Right kidney (tissue), 1 donor: ENCODE data around the gene CEP85L.

ENCODE experiments used
- DNase-seq: peaks from one replicate; pipeline ENCODE4 v3.0.0-alpha.2; 2016

Gene CEP85L

GRCh38 chr6:118542184-118542952 lies 109.0 kb downstream of the CEP85L start:
- DNase-seq, result no peak

GRCh38 chr6:118537574-118537973 lies 113.8 kb downstream of the CEP85L start:
- DNase-seq, result no peak

- no peak for DNase-seq
These were observed 114.9 kb downstream of the CEP85L start for GRCh38 chr6:118536478-118536877.

- no peak for DNase-seq
These were observed 116.1 kb downstream of the CEP85L start for GRCh38 chr6:118535176-118535844.

- no peak for DNase-seq
These were observed 120.4 kb downstream of the CEP85L start for GRCh38 chr6:118530942-118531341.

GRCh38 chr6:118529756-118530155 lies 121.6 kb downstream of the CEP85L start:
- DNase-seq, result no peak

- DNase-seq, result no peak
These were observed 123.3 kb downstream of the CEP85L start for GRCh38 chr6:118528129-118528528.

GRCh38 chr6:118525913-118526780 lies 125.2 kb downstream of the CEP85L start:
- DNase-seq, result no peak

GRCh38 chr6:118524686-118525085 lies 126.7 kb downstream of the CEP85L start:
- no peak for DNase-seq

GRCh38 chr6:118523216-118523615 lies 128.2 kb downstream of the CEP85L start:
- no peak for DNase-seq

GRCh38 chr6:118522422-118522821 lies 129.0 kb downstream of the CEP85L start:
- no peak for DNase-seq

GRCh38 chr6:118514689-118515088 lies 136.7 kb downstream of the CEP85L start:
- DNase-seq, result no peak

- no peak for DNase-seq
These were observed 139.3 kb downstream of the CEP85L start for GRCh38 chr6:118511930-118512715.

- no peak for DNase-seq
These were observed 142.3 kb downstream of the CEP85L start for GRCh38 chr6:118509009-118509617.

GRCh38 chr6:118507636-118508035 lies 143.8 kb downstream of the CEP85L start:
- no peak for DNase-seq

- no peak for DNase-seq
These were observed 145.2 kb downstream of the CEP85L start for GRCh38 chr6:118506071-118506638.

- DNase-seq, result no peak
These were observed 145.7 kb downstream of the CEP85L start for GRCh38 chr6:118505656-118506055.

- DNase-seq, result no peak
These were observed 146.8 kb downstream of the CEP85L start for GRCh38 chr6:118504611-118505010.

GRCh38 chr6:118502169-118502568 lies 149.2 kb downstream of the CEP85L start:
- no peak for DNase-seq

- DNase-seq, result peak; percentile 11
These were observed 149.6 kb downstream of the CEP85L start for GRCh38 chr6:118501765-118502164.

- peak; percentile 4 for DNase-seq
These were observed 150.3 kb downstream of the CEP85L start for GRCh38 chr6:118501099-118501498.
